Measurements from ENCODE around the gene EFL1. TPM values are rescaled to one million over a fixed set of nuclear protein-coding genes. Genes with fewer than 3 reads are reported as not detected.

The EFL1 gene
- total and polyA plus RNA-seq, 2 donors (not counting 3 experiments of a cell fraction or from before 2014, with no cell fraction given): 6.6 to 21.9 TPM

GRCh38 chr15:82275410-82275809 is 12.9 kb upstream of the EFL1 start:
- dilution Hi-C loops (cut with MboI; ENCODE audit: extremely low pct_ligation_motif_present, low sequenced_read_pairs) (no loop called here), intact Hi-C loops (cut with micrococcal nuclease) (loop anchor here (10.0 kb wide), 1 partner anchor 59 kb away; no protein-coding TSS in a partner anchor)
- Histone ChIP-seq H3K4me3 (replicated peaks in 1 of 3; ENCODE audit: insufficient read depth in 1 of 3, low read depth in 1 of 3, low read length in 3 of 3) (no peak overlapping the region), H3K9me1 (replicated peaks; ENCODE audit: control insufficient read depth, extremely low read depth, insufficient read depth, low read length) (no peaks in the 10 kb centered on the region), H3K9ac (replicated peaks; ENCODE audit: extremely low read depth, insufficient read depth, low read length) (no peak overlapping the region), H3K27me3 (ENCODE audit: control insufficient read depth in 2 of 2, insufficient read depth in 2 of 2, low read length in 2 of 2) (peaks cover 0 to 22% of the 10 kb centered on the region in 2 experiments), H3K4me2 (ENCODE audit: insufficient read depth, low read length) (no peak overlapping the region), H3K9me3 (replicated peaks; ENCODE audit: control insufficient read depth, insufficient read depth, low read length) (no peaks in the 10 kb centered on the region), H3K36me3 (ENCODE audit: control insufficient read depth in 2 of 2, extremely low read depth in 1 of 2, insufficient read depth in 2 of 2, low read length in 2 of 2) (no peaks in the 10 kb centered on the region), H3K79me2 (ENCODE audit: control insufficient read depth, insufficient read depth, low read length) (no peaks in the 10 kb centered on the region), H4K20me1 (replicated peaks; ENCODE audit: control insufficient read depth, extremely low read depth, insufficient read depth, low read length) (no peaks in the 10 kb centered on the region), H3K4me1 (ENCODE audit: control insufficient read depth, extremely low read depth, insufficient read depth, low read length) (no peaks in the 10 kb centered on the region), H2AFZ (ENCODE audit: low read depth, low read length) (no peak overlapping the region), H3K27ac (ENCODE audit: insufficient read depth, low read depth, low read length) (no peak overlapping the region)
- no peak for FAIRE-seq
- no TSS peak for BruUV-seq (replicated peaks)
- CTCF ChIA-PET: no interaction called here
- TF ChIP-seq POLR2A (IDR thresholded peaks at IDR 0.05; ENCODE audit: low read depth, low read length) (no peak), POLR2AphosphoS5 (IDR thresholded peaks at IDR 0.05; ENCODE audit: insufficient read depth, low read depth, low read length) (no peak), FOS (IDR thresholded peaks at IDR 0.05; ENCODE audit: borderline replicate concordance, insufficient read depth, low read length) (no peak), MYC (IDR thresholded peaks at IDR 0.05; ENCODE audit: low read depth, low read length) (no peak), JUN (IDR thresholded peaks at IDR 0.05; ENCODE audit: borderline replicate concordance, insufficient read depth, insufficient read length, low read depth) (no peak), EZH2 (IDR thresholded peaks at IDR 0.05; ENCODE audit: borderline replicate concordance, low read depth, low read length, severe bottlenecking) (no peak), GATA2 (IDR thresholded peaks at IDR 0.05; ENCODE audit: insufficient read depth, insufficient read length, low read depth, low read length) (no peak), CTCF (IDR thresholded peaks at IDR 0.05; ENCODE audit: extremely low read depth in 1 of 2, insufficient read depth in 1 of 2, low read depth in 1 of 2, low read length in 2 of 2) (no peak)
- TF ChIP-seq, protein P1, sequence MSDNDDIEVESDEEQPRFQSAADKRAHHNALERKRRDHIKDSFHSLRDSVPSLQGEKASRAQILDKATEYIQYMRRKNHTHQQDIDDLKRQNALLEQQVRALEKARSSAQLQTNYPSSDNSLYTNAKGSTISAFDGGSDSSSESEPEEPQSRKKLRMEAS (IDR thresholded peaks at IDR 0.05; ENCODE audit: insufficient read depth, insufficient read length): no peak
- no peak for DNase-seq (ENCODE audit: low read depth, low spot score)
- POLR2A ChIA-PET: no interaction called here

All from endothelial cell of umbilical vein (primary cell).